Measurements from ENCODE around the gene CHPF2.

DNA sequence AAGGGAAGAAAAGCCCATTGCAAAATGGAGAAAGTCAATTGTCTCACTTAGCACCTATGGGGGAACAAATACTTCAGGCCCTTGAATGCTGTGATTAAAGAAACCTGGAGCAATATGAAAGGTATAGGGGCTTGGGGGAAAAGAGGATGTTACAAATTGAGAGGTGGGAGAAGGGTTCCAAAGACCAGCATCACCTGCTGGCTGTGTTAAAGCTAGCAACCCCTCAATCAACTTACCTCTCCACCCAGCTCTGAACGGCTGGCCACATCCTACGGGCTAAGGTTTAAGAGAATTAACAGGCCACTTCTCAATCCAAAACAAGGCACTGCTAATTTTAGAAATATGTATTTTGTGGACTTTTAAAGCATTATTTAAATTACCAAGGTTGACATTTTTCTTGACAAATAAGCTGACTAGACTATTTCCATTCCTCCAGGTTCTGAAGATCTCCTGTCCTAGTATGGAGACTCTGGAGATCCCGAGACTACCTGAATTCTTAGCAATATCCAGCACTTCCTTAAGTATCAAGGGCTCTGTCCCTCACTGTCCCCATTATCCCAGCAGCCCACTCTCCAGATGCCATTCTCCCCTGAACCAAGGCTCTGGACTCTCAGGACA lies 21.0 kb upstream of the CHPF2 start:
- TF ChIP-seq POLR2AphosphoS5 (IDR thresholded peaks at IDR 0.05; ENCODE audit: low read depth) (no peak), EZH2 (IDR thresholded peaks at IDR 0.05; ENCODE audit: low read depth, unreplicated experiment) (no peak), EZH2phosphoT487 (IDR thresholded peaks at IDR 0.05; ENCODE audit: unreplicated experiment) (no peak), STAT1 (IDR thresholded peaks at IDR 0.05; ENCODE audit: unreplicated experiment) (no peak), JUNB (IDR thresholded peaks at IDR 0.05; ENCODE audit: unreplicated experiment) (no peak), NANOG (IDR thresholded peaks at IDR 0.05; ENCODE audit: borderline replicate concordance) (no peak), CREB1 (CRISPR knock-in tag; IDR thresholded peaks at IDR 0.05; ENCODE audit: low read depth) (no peak), ZNF114 (CRISPR knock-in tag; IDR thresholded peaks at IDR 0.05) (no peak), ZNF331 (CRISPR knock-in tag; IDR thresholded peaks at IDR 0.05; ENCODE audit: low read depth) (no peak)
- TF ChIP-seq, protein P1, sequence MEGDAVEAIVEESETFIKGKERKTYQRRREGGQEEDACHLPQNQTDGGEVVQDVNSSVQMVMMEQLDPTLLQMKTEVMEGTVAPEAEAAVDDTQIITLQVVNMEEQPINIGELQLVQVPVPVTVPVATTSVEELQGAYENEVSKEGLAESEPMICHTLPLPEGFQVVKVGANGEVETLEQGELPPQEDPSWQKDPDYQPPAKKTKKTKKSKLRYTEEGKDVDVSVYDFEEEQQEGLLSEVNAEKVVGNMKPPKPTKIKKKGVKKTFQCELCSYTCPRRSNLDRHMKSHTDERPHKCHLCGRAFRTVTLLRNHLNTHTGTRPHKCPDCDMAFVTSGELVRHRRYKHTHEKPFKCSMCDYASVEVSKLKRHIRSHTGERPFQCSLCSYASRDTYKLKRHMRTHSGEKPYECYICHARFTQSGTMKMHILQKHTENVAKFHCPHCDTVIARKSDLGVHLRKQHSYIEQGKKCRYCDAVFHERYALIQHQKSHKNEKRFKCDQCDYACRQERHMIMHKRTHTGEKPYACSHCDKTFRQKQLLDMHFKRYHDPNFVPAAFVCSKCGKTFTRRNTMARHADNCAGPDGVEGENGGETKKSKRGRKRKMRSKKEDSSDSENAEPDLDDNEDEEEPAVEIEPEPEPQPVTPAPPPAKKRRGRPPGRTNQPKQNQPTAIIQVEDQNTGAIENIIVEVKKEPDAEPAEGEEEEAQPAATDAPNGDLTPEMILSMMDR (conservative IDR thresholded peaks at IDR 0.05; ENCODE audit: low read depth in 2 of 2) = peak; percentile 21 to 27; a peak in 3 of 4 replicates
- TF ChIP-seq, protein P2, sequence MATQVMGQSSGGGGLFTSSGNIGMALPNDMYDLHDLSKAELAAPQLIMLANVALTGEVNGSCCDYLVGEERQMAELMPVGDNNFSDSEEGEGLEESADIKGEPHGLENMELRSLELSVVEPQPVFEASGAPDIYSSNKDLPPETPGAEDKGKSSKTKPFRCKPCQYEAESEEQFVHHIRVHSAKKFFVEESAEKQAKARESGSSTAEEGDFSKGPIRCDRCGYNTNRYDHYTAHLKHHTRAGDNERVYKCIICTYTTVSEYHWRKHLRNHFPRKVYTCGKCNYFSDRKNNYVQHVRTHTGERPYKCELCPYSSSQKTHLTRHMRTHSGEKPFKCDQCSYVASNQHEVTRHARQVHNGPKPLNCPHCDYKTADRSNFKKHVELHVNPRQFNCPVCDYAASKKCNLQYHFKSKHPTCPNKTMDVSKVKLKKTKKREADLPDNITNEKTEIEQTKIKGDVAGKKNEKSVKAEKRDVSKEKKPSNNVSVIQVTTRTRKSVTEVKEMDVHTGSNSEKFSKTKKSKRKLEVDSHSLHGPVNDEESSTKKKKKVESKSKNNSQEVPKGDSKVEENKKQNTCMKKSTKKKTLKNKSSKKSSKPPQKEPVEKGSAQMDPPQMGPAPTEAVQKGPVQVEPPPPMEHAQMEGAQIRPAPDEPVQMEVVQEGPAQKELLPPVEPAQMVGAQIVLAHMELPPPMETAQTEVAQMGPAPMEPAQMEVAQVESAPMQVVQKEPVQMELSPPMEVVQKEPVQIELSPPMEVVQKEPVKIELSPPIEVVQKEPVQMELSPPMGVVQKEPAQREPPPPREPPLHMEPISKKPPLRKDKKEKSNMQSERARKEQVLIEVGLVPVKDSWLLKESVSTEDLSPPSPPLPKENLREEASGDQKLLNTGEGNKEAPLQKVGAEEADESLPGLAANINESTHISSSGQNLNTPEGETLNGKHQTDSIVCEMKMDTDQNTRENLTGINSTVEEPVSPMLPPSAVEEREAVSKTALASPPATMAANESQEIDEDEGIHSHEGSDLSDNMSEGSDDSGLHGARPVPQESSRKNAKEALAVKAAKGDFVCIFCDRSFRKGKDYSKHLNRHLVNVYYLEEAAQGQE (IDR thresholded peaks at IDR 0.05; ENCODE audit: unreplicated experiment) = no peak
- TF ChIP-seq, protein P3, sequence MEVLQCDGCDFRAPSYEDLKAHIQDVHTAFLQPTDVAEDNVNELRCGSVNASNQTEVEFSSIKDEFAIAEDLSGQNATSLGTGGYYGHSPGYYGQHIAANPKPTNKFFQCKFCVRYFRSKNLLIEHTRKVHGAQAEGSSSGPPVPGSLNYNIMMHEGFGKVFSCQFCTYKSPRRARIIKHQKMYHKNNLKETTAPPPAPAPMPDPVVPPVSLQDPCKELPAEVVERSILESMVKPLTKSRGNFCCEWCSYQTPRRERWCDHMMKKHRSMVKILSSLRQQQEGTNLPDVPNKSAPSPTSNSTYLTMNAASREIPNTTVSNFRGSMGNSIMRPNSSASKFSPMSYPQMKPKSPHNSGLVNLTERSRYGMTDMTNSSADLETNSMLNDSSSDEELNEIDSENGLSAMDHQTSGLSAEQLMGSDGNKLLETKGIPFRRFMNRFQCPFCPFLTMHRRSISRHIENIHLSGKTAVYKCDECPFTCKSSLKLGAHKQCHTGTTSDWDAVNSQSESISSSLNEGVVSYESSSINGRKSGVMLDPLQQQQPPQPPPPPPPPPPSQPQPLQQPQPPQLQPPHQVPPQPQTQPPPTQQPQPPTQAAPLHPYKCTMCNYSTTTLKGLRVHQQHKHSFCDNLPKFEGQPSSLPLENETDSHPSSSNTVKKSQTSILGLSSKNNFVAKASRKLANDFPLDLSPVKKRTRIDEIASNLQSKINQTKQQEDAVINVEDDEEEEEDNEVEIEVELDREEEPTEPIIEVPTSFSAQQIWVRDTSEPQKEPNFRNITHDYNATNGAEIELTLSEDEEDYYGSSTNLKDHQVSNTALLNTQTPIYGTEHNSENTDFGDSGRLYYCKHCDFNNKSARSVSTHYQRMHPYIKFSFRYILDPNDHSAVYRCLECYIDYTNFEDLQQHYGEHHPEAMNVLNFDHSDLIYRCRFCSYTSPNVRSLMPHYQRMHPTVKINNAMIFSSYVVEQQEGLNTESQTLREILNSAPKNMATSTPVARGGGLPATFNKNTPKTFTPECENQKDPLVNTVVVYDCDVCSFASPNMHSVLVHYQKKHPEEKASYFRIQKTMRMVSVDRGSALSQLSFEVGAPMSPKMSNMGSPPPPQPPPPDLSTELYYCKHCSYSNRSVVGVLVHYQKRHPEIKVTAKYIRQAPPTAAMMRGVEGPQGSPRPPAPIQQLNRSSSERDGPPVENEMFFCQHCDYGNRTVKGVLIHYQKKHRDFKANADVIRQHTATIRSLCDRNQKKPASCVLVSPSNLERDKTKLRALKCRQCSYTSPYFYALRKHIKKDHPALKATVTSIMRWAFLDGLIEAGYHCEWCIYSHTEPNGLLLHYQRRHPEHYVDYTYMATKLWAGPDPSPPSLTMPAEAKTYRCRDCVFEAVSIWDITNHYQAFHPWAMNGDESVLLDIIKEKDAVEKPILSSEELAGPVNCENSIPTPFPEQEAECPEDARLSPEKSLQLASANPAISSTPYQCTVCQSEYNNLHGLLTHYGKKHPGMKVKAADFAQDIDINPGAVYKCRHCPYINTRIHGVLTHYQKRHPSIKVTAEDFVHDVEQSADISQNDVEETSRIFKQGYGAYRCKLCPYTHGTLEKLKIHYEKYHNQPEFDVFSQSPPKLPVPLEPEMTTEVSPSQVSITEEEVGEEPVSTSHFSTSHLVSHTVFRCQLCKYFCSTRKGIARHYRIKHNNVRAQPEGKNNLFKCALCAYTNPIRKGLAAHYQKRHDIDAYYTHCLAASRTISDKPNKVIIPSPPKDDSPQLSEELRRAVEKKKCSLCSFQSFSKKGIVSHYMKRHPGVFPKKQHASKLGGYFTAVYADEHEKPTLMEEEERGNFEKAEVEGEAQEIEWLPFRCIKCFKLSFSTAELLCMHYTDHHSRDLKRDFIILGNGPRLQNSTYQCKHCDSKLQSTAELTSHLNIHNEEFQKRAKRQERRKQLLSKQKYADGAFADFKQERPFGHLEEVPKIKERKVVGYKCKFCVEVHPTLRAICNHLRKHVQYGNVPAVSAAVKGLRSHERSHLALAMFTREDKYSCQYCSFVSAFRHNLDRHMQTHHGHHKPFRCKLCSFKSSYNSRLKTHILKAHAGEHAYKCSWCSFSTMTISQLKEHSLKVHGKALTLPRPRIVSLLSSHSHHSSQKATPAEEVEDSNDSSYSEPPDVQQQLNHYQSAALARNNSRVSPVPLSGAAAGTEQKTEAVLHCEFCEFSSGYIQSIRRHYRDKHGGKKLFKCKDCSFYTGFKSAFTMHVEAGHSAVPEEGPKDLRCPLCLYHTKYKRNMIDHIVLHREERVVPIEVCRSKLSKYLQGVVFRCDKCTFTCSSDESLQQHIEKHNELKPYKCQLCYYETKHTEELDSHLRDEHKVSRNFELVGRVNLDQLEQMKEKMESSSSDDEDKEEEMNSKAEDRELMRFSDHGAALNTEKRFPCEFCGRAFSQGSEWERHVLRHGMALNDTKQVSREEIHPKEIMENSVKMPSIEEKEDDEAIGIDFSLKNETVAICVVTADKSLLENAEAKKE (CRISPR knock-in tag; IDR thresholded peaks at IDR 0.05) = no peak
- TF ChIP-seq, protein P4, sequence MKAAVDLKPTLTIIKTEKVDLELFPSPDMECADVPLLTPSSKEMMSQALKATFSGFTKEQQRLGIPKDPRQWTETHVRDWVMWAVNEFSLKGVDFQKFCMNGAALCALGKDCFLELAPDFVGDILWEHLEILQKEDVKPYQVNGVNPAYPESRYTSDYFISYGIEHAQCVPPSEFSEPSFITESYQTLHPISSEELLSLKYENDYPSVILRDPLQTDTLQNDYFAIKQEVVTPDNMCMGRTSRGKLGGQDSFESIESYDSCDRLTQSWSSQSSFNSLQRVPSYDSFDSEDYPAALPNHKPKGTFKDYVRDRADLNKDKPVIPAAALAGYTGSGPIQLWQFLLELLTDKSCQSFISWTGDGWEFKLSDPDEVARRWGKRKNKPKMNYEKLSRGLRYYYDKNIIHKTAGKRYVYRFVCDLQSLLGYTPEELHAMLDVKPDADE (IDR thresholded peaks at IDR 0.05) = no peak

All from GM23338 (cell line).